NCI-H1105 (cell line): Measurements from ENCODE around the gene MUC6.

ENCODE experiments used
- DNase-seq: peaks from one replicate; lab custom pipeline; 2025; lab: John Stamatoyannopoulos, UW

Gene MUC6

DNA sequence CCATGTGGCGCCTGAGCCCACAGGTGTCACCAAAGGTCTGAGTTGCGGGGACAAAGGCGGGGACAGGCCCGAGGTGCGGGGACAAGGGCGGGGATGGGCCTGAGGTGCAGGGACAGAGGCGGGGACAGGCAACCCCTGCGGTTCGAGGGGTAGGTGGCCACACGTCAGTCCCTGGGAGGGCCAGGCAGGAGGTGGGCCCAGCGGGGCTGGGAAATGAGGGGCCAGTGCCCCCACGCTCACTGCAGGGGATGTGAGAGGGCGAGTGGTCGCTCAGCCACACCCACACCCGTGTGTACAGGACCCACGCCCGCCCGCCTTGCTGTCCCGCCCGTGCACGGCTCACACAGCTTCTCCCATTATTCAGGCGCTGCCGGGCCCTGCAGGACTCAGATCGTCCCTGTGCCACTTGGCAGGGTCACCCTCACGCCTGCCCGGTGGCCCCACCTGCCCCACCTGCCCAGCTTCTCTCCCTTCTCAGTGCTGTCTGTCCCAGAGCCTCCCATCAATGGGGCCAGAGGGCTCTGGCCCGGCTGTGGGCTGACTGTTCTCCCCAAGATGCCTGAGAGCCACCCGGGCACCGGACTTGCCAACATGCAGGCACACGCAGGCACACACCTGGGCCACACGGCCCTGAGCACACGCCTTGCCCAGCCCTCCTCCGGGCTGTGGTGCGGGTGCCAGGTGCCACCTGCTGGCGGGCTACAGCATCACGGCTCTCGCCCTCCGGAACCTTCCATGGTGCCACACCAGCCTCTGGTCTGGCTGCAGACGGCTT, 14.2 kb upstream of the MUC6 start:
- peak; percentile 58 for DNase-seq

GRCh38 chr11:1049911-1050580, 13.5 kb upstream of the MUC6 start:
- no peak for DNase-seq

- DNase-seq, result peak; percentile 84
Measured at GRCh38 chr11:1049431-1049891, 12.9 kb upstream of the MUC6 start.

DNA sequence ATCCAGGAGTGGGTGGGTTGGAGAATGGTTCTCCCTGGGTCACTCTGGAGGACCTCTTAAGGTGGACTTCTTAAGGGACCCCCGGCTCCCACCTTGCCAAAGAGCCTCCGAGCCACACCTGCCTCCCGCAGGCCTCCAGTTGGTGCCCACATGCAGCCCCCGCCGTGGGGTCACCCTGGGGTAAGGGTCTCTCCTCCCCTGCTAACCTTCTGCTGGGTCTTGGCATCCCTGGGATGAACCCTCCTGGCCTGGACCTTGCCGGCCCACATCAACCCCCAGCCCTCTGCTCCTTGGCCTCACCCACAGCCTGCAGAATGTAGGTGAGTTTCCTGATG, 12.5 kb upstream of the MUC6 start:
- DNase-seq, result no peak

- DNase-seq, result no peak
Measured at GRCh38 chr11:1048375-1049070, 12.0 kb upstream of the MUC6 start.

GRCh38 chr11:1047595-1048156, 11.2 kb upstream of the MUC6 start:
- DNase-seq, result no peak

- DNase-seq, result no peak
Measured at GRCh38 chr11:1044160-1044559, 7.6 kb upstream of the MUC6 start.

DNA sequence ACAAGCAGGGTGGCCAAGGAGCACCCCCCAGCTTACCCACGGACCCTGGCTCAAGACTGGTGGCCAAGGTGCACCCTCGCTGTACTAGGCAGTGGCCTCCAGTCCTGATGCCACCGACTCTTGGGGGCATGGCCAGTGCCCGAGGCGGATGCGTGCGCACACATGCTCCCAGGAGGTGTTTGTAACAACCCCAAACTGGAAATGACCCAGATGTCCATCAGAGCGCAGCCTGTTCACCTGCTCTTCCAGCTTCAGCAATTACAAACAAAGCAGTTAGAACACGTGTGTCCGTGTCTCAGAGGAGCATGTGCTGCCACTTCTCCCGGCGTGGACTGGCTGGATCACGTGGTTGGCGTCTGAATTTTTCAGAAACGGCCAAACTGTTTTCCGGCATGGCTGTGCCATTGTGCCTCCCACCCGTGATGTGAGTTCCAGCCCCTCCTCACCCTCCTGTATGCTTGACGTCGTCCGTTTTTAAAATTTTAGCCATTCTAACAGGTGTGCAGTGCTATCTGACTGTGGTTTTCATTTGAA, 7.1 kb upstream of the MUC6 start:
- DNase-seq, result no peak

DNA sequence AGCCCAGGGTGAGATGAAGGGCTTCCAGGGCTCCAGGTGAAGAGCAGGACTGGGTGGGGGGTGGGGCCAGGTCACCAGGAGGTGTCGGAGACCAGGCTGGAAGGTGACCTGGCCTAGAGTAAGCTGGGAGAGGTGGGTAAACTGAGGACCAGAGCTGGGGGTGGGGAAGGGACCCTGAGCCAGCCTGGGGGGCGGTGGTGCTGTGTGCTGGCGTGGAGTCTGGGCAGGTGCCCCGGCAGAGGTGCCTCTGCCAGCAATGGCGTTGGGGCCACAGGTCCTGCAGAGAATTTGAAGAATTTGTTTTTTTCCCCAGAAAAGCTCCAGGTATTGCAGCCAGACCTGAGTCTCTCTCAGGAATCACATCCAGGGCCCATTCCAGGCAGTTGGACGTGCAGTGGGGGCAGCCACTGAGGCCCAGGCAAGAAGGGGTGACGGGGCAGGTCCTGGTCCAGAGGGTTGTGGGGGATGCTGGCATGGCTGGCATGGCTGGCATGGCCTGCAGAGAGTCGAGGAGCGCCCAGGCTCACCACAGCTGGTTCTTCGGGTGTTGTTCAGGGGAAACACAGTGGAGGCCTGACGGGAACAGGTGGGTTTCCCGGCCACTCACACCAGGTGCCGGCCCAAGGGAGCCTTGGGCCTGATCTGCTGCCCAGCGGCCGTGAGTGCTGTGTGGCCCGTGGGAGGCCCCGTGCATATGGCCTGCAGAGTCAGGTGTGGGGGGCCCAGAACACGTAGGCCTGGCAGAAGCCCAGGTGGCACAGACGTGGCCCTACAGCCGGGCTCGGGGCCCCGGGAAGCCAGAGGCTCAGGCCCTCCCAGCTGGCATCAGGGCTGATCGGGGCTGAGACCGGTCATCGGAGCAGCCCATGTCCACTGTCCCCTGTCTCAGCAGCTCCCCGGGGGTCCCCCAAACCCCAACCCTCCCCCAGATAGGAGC, 6.4 kb upstream of the MUC6 start:
- DNase-seq, result no peak

GRCh38 chr11:1041936-1042608, 5.6 kb upstream of the MUC6 start:
- DNase-seq, result no peak

GRCh38 chr11:1041471-1041870, 5.0 kb upstream of the MUC6 start:
- no peak for DNase-seq

DNA sequence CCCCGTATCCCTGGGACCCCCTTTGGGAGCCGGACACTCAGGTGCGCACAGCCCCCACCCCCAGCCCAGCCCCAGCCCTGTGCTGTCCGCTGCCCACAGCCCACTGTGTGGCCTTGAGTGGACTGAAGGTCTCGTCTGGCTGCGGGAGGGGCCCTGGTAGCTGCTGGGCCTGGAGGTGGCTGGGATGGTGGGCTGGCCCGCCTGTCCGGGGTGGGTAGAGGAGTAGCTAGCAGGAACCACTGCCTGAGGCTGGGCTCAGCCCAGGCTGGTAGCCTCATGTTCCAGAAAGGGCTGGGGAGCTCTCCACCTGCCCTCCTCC, 4.6 kb upstream of the MUC6 start:
- no peak for DNase-seq

DNA sequence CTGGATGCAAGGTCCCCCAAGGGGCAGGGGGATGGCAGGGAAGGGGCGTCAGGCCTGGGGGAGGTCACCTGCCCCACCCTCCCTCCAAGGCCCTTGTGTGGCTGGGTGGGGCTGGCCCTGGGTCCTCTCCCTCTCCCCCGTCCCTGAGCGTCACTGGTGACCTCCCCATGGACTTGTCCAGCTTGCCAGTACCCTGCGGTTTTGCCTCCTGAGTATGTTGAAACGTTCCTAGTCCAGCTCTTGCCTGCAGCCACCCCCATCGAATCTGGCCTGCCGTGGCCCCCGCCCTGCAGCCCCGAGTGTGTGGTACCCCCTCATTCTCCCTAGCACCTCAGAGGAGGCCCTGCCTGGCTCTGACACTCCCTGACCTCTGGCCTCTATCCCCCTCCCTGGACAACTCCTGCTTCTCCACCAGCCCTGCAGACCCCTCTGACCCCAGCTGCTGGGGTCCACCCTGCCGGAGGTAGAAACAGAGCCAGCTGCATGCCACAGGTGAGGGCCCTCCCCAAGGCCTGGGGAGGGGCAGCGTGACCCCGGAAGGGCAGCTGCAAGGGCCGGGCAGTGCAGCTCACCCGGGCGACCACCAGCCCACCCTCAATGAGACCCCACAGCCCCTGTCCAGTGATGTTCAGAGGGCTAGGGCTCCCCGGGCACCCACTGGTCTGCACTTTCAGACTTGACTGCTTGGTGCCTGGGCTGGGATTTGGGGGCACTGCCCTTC, 4.1 kb upstream of the MUC6 start:
- no peak for DNase-seq

- DNase-seq, result no peak
Measured at GRCh38 chr11:1039481-1040427, 3.2 kb upstream of the MUC6 start.

- DNase-seq, result no peak
Measured at GRCh38 chr11:1038921-1039320, 2.4 kb upstream of the MUC6 start.

- DNase-seq, result no peak
Measured at GRCh38 chr11:1038361-1038760, 1.8 kb upstream of the MUC6 start.

- no peak for DNase-seq
Measured at GRCh38 chr11:1037506-1038055, 1.1 kb upstream of the MUC6 start.

DNA sequence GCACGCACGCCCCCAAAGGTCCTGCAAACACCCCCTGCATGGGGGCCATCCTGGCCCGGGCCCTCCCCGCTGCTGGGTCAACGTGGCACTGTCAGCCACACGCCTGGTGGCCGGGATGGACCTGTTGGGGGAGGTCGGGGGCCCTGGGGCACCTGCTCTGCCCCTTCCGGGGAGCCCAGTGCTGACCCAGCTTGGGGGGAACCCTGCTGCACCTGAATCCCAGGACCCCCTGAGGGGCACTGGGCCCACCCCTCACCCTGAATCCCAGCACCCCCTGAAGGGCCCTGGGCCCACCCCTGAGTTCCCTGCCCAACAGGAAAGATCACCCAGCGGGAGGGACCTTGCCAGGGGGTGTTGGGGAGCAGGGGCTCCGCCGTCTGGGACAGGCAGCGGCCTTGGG, 413 bp upstream of the MUC6 start:
- DNase-seq, result no peak
